ENCODE data around the gene PER2. TPM values are rescaled to one million over a fixed set of nuclear protein-coding genes. Genes with fewer than 3 reads are reported as not detected.

Gene PER2
- total and polyA plus RNA-seq, 2 of the 13 experiments (the other 11 are each of a cell fraction or from before 2014, with no cell fraction given), result 5.1 to 9.4 TPM

DNA sequence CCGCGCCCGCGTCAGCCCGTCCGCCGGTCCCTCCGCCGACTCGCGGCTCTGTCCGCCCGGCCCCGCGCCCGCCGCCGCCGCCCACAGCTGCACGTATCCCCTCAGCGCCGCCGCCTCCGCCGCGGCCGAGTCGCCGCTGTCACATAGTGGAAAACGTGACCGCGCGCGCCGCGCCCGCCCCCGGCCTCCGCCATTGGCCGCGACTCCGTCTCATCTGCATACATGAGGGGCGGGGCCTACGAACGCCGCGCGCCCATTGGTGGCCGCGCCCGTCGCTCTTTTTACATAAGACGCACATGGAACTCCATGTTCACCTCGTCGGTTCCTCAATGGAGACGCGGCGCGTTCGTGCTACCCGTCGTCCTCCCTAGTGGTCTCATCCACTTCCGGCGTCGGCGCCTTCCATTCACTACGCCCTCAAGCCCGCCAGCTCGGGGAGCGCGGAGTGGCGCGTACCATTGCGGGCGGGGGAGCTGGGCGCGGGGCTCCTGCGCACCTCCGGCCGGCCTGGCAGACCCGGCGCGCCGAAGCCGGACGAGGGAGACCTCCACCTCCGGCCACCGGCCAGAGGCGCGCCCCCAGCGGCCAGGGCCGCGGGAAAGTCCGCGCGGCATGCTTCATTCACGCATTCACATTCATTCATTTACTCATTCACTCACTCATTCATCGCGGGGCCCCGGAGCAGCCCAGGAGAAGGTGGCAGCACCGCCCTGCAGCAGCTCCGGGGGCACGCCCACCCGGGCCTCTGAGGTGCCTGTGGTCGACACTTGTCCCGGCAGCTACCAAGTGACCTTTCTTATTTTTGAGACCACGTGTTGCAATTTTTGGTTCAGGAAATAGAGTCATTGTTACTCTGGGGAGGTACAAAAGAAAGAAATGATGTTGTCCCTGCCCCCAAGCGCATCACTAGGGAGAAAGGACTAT is 502 bp upstream of the PER2 start (continued):
- TF ChIP-seq ZNF441 (CRISPR knock-in tag; IDR thresholded peaks at IDR 0.05; ENCODE audit: borderline replicate concordance) (peak; percentile 68; the same call in 1 of the 2 replicates), NCOA1 (CRISPR knock-in tag; IDR thresholded peaks at IDR 0.05) (peak; percentile 81), CBX5 (CRISPR knock-in tag; IDR thresholded peaks at IDR 0.05; ENCODE audit: borderline replicate concordance) (peak; percentile 88; the same call in 1 of the 2 replicates), ZNF564 (CRISPR knock-in tag; IDR thresholded peaks at IDR 0.05) (no peak), ZFP90 (CRISPR knock-in tag; IDR thresholded peaks at IDR 0.05; ENCODE audit: borderline replicate concordance) (peak; percentile 57; the same call in 1 of the 2 replicates), MED1 (CRISPR knock-in tag; IDR thresholded peaks at IDR 0.05) (peak; percentile 52), ZNF563 (CRISPR knock-in tag; IDR thresholded peaks at IDR 0.05) (peak; percentile 55), NR3C1 (CRISPR knock-in tag; IDR thresholded peaks at IDR 0.05) (no peak), KLF6 (CRISPR knock-in tag; IDR thresholded peaks at IDR 0.05) (peak; percentile 92), POLR2G (IDR thresholded peaks at IDR 0.05; ENCODE audit: low read depth, low read length) (peak; percentile 77), PHF20 (CRISPR knock-in tag; IDR thresholded peaks at IDR 0.05) (peak; percentile 76), HMG20B (CRISPR knock-in tag; conservative IDR thresholded peaks at IDR 0.05) (peak; percentile 58; the same call in 1 of the 2 replicates), PRMT3 (CRISPR knock-in tag; IDR thresholded peaks at IDR 0.05; ENCODE audit: borderline replicate concordance, low read depth) (no peak; the same call in 1 of the 2 replicates), ZSCAN25 (CRISPR knock-in tag; IDR thresholded peaks at IDR 0.05) (peak; percentile 30; the same call in 1 of the 2 replicates), ZNF737 (CRISPR knock-in tag; IDR thresholded peaks at IDR 0.05; ENCODE audit: borderline replicate concordance) (no peak), PPARG (CRISPR knock-in tag; conservative IDR thresholded peaks at IDR 0.05) (peak; percentile 60; the same call in 1 of the 2 replicates), U2AF2 (IDR thresholded peaks at IDR 0.05; ENCODE audit: low read depth, low read length) (no peak), SIN3A (IDR thresholded peaks at IDR 0.05; ENCODE audit: borderline replicate concordance, low read depth, low read length) (peak; percentile 79; the same call in 1 of the 2 replicates), HCFC1 (IDR thresholded peaks at IDR 0.05; ENCODE audit: low read depth, low read length) (peak; percentile 39; the same call in 1 of the 2 replicates), SRF (IDR thresholded peaks at IDR 0.05; ENCODE audit: low read depth, low read length) (0 out of 2 replicates have a peak, but pooled peaks have one; percentile 33)
- TF ChIP-seq, protein P1, sequence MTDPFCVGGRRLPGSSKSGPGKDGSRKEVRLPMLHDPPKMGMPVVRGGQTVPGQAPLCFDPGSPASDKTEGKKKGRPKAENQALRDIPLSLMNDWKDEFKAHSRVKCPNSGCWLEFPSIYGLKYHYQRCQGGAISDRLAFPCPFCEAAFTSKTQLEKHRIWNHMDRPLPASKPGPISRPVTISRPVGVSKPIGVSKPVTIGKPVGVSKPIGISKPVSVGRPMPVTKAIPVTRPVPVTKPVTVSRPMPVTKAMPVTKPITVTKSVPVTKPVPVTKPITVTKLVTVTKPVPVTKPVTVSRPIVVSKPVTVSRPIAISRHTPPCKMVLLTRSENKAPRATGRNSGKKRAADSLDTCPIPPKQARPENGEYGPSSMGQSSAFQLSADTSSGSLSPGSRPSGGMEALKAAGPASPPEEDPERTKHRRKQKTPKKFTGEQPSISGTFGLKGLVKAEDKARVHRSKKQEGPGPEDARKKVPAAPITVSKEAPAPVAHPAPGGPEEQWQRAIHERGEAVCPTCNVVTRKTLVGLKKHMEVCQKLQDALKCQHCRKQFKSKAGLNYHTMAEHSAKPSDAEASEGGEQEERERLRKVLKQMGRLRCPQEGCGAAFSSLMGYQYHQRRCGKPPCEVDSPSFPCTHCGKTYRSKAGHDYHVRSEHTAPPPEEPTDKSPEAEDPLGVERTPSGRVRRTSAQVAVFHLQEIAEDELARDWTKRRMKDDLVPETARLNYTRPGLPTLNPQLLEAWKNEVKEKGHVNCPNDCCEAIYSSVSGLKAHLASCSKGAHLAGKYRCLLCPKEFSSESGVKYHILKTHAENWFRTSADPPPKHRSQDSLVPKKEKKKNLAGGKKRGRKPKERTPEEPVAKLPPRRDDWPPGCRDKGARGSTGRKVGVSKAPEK (CRISPR knock-in tag; IDR thresholded peaks at IDR 0.05; ENCODE audit: borderline replicate concordance), result no peak
- TF ChIP-seq, protein P2, sequence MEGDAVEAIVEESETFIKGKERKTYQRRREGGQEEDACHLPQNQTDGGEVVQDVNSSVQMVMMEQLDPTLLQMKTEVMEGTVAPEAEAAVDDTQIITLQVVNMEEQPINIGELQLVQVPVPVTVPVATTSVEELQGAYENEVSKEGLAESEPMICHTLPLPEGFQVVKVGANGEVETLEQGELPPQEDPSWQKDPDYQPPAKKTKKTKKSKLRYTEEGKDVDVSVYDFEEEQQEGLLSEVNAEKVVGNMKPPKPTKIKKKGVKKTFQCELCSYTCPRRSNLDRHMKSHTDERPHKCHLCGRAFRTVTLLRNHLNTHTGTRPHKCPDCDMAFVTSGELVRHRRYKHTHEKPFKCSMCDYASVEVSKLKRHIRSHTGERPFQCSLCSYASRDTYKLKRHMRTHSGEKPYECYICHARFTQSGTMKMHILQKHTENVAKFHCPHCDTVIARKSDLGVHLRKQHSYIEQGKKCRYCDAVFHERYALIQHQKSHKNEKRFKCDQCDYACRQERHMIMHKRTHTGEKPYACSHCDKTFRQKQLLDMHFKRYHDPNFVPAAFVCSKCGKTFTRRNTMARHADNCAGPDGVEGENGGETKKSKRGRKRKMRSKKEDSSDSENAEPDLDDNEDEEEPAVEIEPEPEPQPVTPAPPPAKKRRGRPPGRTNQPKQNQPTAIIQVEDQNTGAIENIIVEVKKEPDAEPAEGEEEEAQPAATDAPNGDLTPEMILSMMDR (CRISPR knock-in tag; IDR thresholded peaks at IDR 0.05), result peak; percentile 46
- TF ChIP-seq, protein P3, sequence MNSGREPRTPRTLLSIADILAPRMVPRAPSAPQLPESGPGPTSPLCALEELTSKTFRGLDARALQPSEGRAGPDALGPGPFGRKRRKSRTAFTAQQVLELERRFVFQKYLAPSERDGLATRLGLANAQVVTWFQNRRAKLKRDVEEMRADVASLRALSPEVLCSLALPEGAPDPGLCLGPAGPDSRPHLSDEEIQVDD (CRISPR knock-in tag; IDR thresholded peaks at IDR 0.05; ENCODE audit: borderline replicate concordance), result 0 out of 2 replicates have a peak, but pooled peaks have one; percentile 60
- TF ChIP-seq, protein P4, sequence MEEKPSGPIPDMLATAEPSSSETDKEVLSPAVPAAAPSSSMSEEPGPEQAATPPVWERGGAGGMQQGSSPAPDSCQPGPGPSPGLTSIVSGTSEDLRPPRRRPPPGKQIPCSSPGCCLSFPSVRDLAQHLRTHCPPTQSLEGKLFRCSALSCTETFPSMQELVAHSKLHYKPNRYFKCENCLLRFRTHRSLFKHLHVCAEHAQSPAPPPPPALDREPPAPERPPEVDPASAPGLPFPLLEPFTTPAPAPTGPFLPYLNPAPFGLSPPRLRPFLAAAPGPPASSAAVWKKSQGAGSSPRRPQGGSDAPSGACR (CRISPR knock-in tag; IDR thresholded peaks at IDR 0.05), result 0 out of 2 replicates have a peak, but pooled peaks have one; percentile 55
